Nephron progenitor cell (in vitro differentiated cells): ENCODE results near the gene XYLT2.

Experiments used
- DNase-seq: peaks from one replicate; pipeline ENCODE4 v3.0.0; 2021
- H3K27ac Mint-ChIP-seq: 2 replicates; pipeline ENCODE4 v1.8.0; 2021; ENCODE audit warnings: mild to moderate bottlenecking, moderate library complexity, mixed read lengths
- H3K27me3 Mint-ChIP-seq: 2 replicates; pipeline ENCODE4 v1.8.0; 2021; ENCODE audit warnings: mild to moderate bottlenecking, low read depth, mixed read lengths; ENCODE audit not compliant: poor library complexity
- H3K36me3 Mint-ChIP-seq: 2 replicates; pipeline ENCODE4 v1.8.0; 2021; ENCODE audit warnings: low read depth, mixed read lengths
- H3K4me1 Mint-ChIP-seq: 2 replicates; pipeline ENCODE4 v1.8.0; 2021; ENCODE audit warnings: mixed read lengths
- H3K4me3 Mint-ChIP-seq: 2 replicates; pipeline ENCODE4 v1.8.0; 2021; ENCODE audit warnings: mild to moderate bottlenecking, moderate library complexity, mixed read lengths
- H3K9me3 Mint-ChIP-seq: 2 replicates; pipeline ENCODE4 v1.8.0; 2021; ENCODE audit warnings: mild to moderate bottlenecking, moderate library complexity, mixed read lengths
- CTCF ChIP-seq: fragments of 200-600 bp; sonication (generic); IDR thresholded peaks from 2 replicates; pipeline ENCODE4 v1.5.0; 2021; ENCODE audit warnings: antibody characterized with exemption

Gene XYLT2

GRCh38 chr17:50361561-50362480 lies 15.9 kb downstream of the XYLT2 start:
- no peaks in the 10 kb centered on the region for H3K9me3 Mint-ChIP-seq
- H3K36me3 Mint-ChIP-seq, result peaks cover 17% of the 10 kb centered on the region
- peaks cover 42% of the 10 kb centered on the region for H3K4me1 Mint-ChIP-seq
- peak; percentile 66 for TF ChIP-seq CTCF
- DNase-seq, result peak; percentile 52
- H3K27me3 Mint-ChIP-seq, result no peaks in the 10 kb centered on the region
- peak overlapping the region; percentile 71 for H3K27ac Mint-ChIP-seq
- no peak overlapping the region for H3K4me3 Mint-ChIP-seq

GRCh38 chr17:50362661-50363060 lies 16.7 kb downstream of the XYLT2 start:
- no peaks in the 10 kb centered on the region for H3K9me3 Mint-ChIP-seq
- H3K27me3 Mint-ChIP-seq, result no peaks in the 10 kb centered on the region
- no peak for DNase-seq
- peaks cover 19% of the 10 kb centered on the region for H3K36me3 Mint-ChIP-seq
- H3K4me3 Mint-ChIP-seq, result no peak overlapping the region
- no peak overlapping the region for H3K27ac Mint-ChIP-seq
- H3K4me1 Mint-ChIP-seq, result peaks cover 42% of the 10 kb centered on the region
- TF ChIP-seq CTCF, result no peak

GRCh38 chr17:50363217-50364060 lies 17.5 kb downstream of the XYLT2 start:
- H3K4me3 Mint-ChIP-seq, result no peak overlapping the region
- DNase-seq, result peak; percentile 65
- TF ChIP-seq CTCF, result no peak
- peak overlapping the region; percentile 75 for H3K27ac Mint-ChIP-seq
- H3K9me3 Mint-ChIP-seq, result no peaks in the 10 kb centered on the region
- H3K4me1 Mint-ChIP-seq, result peaks cover 42% of the 10 kb centered on the region
- peaks cover 19% of the 10 kb centered on the region for H3K36me3 Mint-ChIP-seq
- peaks cover 3% of the 10 kb centered on the region for H3K27me3 Mint-ChIP-seq

GRCh38 chr17:50364061-50364458 lies 18.1 kb downstream of the XYLT2 start:
- Mint-ChIP-seq H3K4me1 (peaks cover 42% of the 10 kb centered on the region), H3K27ac (peak overlapping the region; percentile 75), H3K9me3 (no peaks in the 10 kb centered on the region)

GRCh38 chr17:50364715-50365114 lies 18.8 kb downstream of the XYLT2 start:
- peaks cover 23% of the 10 kb centered on the region for H3K36me3 Mint-ChIP-seq
- TF ChIP-seq CTCF, result no peak
- H3K27me3 Mint-ChIP-seq, result peaks cover 3% of the 10 kb centered on the region
- no peak overlapping the region for H3K4me3 Mint-ChIP-seq
- peak overlapping the region; percentile 88 for H3K27ac Mint-ChIP-seq
- peaks cover 42% of the 10 kb centered on the region for H3K4me1 Mint-ChIP-seq
- H3K9me3 Mint-ChIP-seq, result no peaks in the 10 kb centered on the region
- peak; percentile 18 for DNase-seq

More at GRCh38 chr17:50364061-50364458, 18.1 kb downstream of the XYLT2 start:
- H3K27me3 Mint-ChIP-seq, result peaks cover 3% of the 10 kb centered on the region
- H3K36me3 Mint-ChIP-seq, result peaks cover 19% of the 10 kb centered on the region
- no peak for TF ChIP-seq CTCF
- no peak for DNase-seq
- H3K4me3 Mint-ChIP-seq, result no peak overlapping the region
